H9 (cell line): ENCODE results near the gene KRTAP10-10. TPM values are rescaled to one million over a fixed set of nuclear protein-coding genes. Genes with fewer than 3 reads are reported as not detected.

Experiments
- DNase-seq: peaks from one replicate; pipeline ENCODE4 v3.0.0-alpha.2; 2017
- H2AFZ ChIP-seq: one replicate; pipeline ENCODE4 v1.6.1; 2013; ENCODE audit warnings: mild to moderate bottlenecking, low read length, control low read depth, moderate library complexity
- H2AK5ac ChIP-seq: 2 replicates; pipeline ENCODE4 v1.6.1; 2013; ENCODE audit warnings: low read length, control low read depth, mixed read lengths; ENCODE audit not compliant: insufficient read length
- H2BK120ac ChIP-seq: one replicate; pipeline ENCODE4 v1.6.1; 2013; ENCODE audit warnings: low read depth, mild to moderate bottlenecking, low read length, control low read depth, inconsistent platforms; ENCODE audit not compliant: poor library complexity, severe bottlenecking
- H2BK12ac ChIP-seq: 2 replicates; pipeline ENCODE4 v1.6.1; 2013; ENCODE audit warnings: low read length, control low read depth, mixed read lengths, low read depth; ENCODE audit not compliant: insufficient read length
- H2BK15ac ChIP-seq: 2 replicates; pipeline ENCODE4 v1.6.1; 2013; ENCODE audit warnings: low read depth, low read length, control low read depth
- H2BK20ac ChIP-seq: one replicate; pipeline ENCODE4 v1.6.1; 2013; ENCODE audit warnings: low read depth, mild to moderate bottlenecking, low read length, control low read depth, inconsistent platforms; ENCODE audit not compliant: poor library complexity, severe bottlenecking
- H2BK5ac ChIP-seq: 2 replicates; pipeline ENCODE4 v1.6.1; 2013; ENCODE audit warnings: low read length, control low read depth, mixed read lengths; ENCODE audit not compliant: insufficient read length
- H3K14ac ChIP-seq: 2 replicates; pipeline ENCODE4 v1.6.1; 2013; ENCODE audit warnings: low read length, control low read depth; ENCODE audit not compliant: insufficient read depth
- H3K18ac ChIP-seq: 2 replicates; pipeline ENCODE4 v1.6.1; 2013; ENCODE audit warnings: low read depth, mild to moderate bottlenecking, mixed read lengths, low read length, control low read depth; ENCODE audit not compliant: insufficient read length
- H3K23ac ChIP-seq: 2 replicates; pipeline ENCODE4 v1.6.1; 2013; ENCODE audit warnings: low read length, control low read depth, mixed read lengths, low read depth; ENCODE audit not compliant: insufficient read length
- H3K23me2 ChIP-seq: 2 replicates; pipeline ENCODE4 v1.6.1; 2013; ENCODE audit warnings: low read depth, mild to moderate bottlenecking, mixed read lengths, low read length, control low read depth; ENCODE audit not compliant: insufficient read length, poor library complexity, severe bottlenecking
- H3K27ac ChIP-seq: 2 replicates; pipeline ENCODE4 v1.5.1; 2013; ENCODE audit warnings: low read length, control low read depth, mixed read lengths, low read depth; ENCODE audit not compliant: insufficient read length
- H3K27me3 ChIP-seq: 2 replicates; pipeline ENCODE4 v1.6.1; 2013; ENCODE audit warnings: low read length, control low read depth, inconsistent platforms; ENCODE audit not compliant: insufficient read depth
- H3K4ac ChIP-seq: 2 replicates; pipeline ENCODE4 v1.6.1; 2013; ENCODE audit warnings: low read depth, mild to moderate bottlenecking, control low read depth, inconsistent platforms, low read length, moderate library complexity
- H3K4me1 ChIP-seq: 2 replicates; pipeline ENCODE4 v1.6.1; 2013; ENCODE audit warnings: low read length, control low read depth, inconsistent platforms; ENCODE audit not compliant: insufficient read depth
- H3K4me2 ChIP-seq: 2 replicates; pipeline ENCODE4 v1.6.1; 2013; ENCODE audit warnings: low read length, control low read depth, mixed read lengths; ENCODE audit not compliant: insufficient read length, insufficient read depth
- H3K56ac ChIP-seq: 2 replicates; pipeline ENCODE4 v1.6.1; 2013; ENCODE audit warnings: low read depth, mild to moderate bottlenecking, mixed read lengths, low read length, control low read depth; ENCODE audit not compliant: insufficient read length
- H3K79me1 ChIP-seq: 2 replicates; pipeline ENCODE4 v1.6.1; 2013; ENCODE audit warnings: low read depth, mild to moderate bottlenecking, moderate library complexity, low read length, control low read depth, inconsistent platforms; ENCODE audit not compliant: insufficient read depth, poor library complexity, severe bottlenecking
- H3K79me2 ChIP-seq: 2 replicates; pipeline ENCODE4 v1.6.1; 2013; ENCODE audit warnings: low read length, control low read depth, inconsistent platforms; ENCODE audit not compliant: insufficient read depth
- H3K9ac ChIP-seq: 2 replicates; pipeline ENCODE4 v1.6.1; 2013; ENCODE audit warnings: low read length, control low read depth, mixed read lengths; ENCODE audit not compliant: insufficient read length; ENCODE audit errors: extremely low read depth
- H3K9me3 ChIP-seq: one replicate; pipeline ENCODE4 v1.6.1; 2013; ENCODE audit warnings: low read depth, low read length, inconsistent platforms; ENCODE audit not compliant: control insufficient read depth
- H3T11ph ChIP-seq: one replicate; pipeline ENCODE4 v1.6.1; 2013; ENCODE audit warnings: mild to moderate bottlenecking, low read length, control low read depth, inconsistent platforms
- H4K20me1 ChIP-seq: one replicate; pipeline ENCODE4 v1.6.1; 2013; ENCODE audit not compliant: control insufficient read depth, insufficient read length, insufficient read depth
- H4K5ac ChIP-seq: 2 replicates; pipeline ENCODE4 v1.6.1; 2013; ENCODE audit warnings: low read depth, mild to moderate bottlenecking, mixed read lengths, low read length, control low read depth; ENCODE audit not compliant: insufficient read length
- H4K8ac ChIP-seq: replicated peaks from 2 replicates; pipeline ENCODE4 v1.6.1; 2013; ENCODE audit warnings: low read length, control low read depth, mixed read lengths, low read depth; ENCODE audit not compliant: insufficient read length
- H4K91ac ChIP-seq: 2 replicates; pipeline ENCODE4 v1.6.1; 2013; ENCODE audit warnings: low read depth, mild to moderate bottlenecking, moderate library complexity, mixed read lengths, low read length, control low read depth; ENCODE audit not compliant: insufficient read length
- H3K27ac Mint-ChIP-seq, 3 experiments: 2 replicates in 2 of 3; 3 replicates in 1 of 3; pipeline ENCODE4 v1.8.0; 2020 to 2021; ENCODE audit warnings: mixed read lengths in 3 of 3, mild to moderate bottlenecking in 1 of 3, moderate library complexity in 1 of 3
- H3K27me3 Mint-ChIP-seq: 2 replicates; pipeline ENCODE4 v1.8.0; 2021; ENCODE audit warnings: low read depth, mild to moderate bottlenecking, moderate library complexity, mixed read lengths
- H3K36me3 Mint-ChIP-seq, 3 experiments: 2 replicates in 2 of 3; 3 replicates in 1 of 3; pipeline ENCODE4 v1.8.0; 2020 to 2021; ENCODE audit warnings: low read depth in 3 of 3, mixed read lengths in 3 of 3; ENCODE audit not compliant: insufficient read depth in 1 of 3
- H3K4me1 Mint-ChIP-seq, 2 experiments: 2 replicates each; pipeline ENCODE4 v1.8.0; 2020; ENCODE audit warnings: mixed read lengths in 2 of 2
- H3K4me3 Mint-ChIP-seq, 2 experiments: 2 replicates in 1 of 2; 3 replicates in 1 of 2; pipeline ENCODE4 v1.8.0; 2020 to 2021; ENCODE audit warnings: mild to moderate bottlenecking in 2 of 2, mixed read lengths in 2 of 2, moderate library complexity in 1 of 2
- H3K9me3 Mint-ChIP-seq, 2 experiments: 2 replicates in 1 of 2; 3 replicates in 1 of 2; pipeline ENCODE4 v1.8.0; 2020; ENCODE audit warnings: mild to moderate bottlenecking in 2 of 2, mixed read lengths in 2 of 2, moderate library complexity in 1 of 2
- WGBS: extraction: QIAGEN DNeasy Blood & Tissue Kit; methylation state at CpG from one replicate; pipeline ENCODE4 v1.1.7; 2013; ENCODE audit warnings: missing lambda C conversion rate, low lambda C conversion rate, mixed read lengths; ENCODE audit not compliant: insufficient read length; ENCODE audit errors: extremely low coverage; 5-methylcytosine and 5-hydroxymethylcytosine counted together
- total RNA-seq: library from RNA; stranded (reverse); gene quantifications from 2 replicates; pipeline ENCODE4 v1.2.1, GENCODE V29; 2021
- TF ChIP-seq, protein P1 (sequence below): fragments of 200-600 bp; sonication (generic); conservative IDR thresholded peaks from 3 replicates; pipeline ENCODE4 v1.8.0; 2021; ENCODE audit warnings: antibody characterized with exemption, mild to moderate bottlenecking

The KRTAP10-10 gene
- total RNA-seq, 1 experiment from 2014 or later = not detected

DNA sequence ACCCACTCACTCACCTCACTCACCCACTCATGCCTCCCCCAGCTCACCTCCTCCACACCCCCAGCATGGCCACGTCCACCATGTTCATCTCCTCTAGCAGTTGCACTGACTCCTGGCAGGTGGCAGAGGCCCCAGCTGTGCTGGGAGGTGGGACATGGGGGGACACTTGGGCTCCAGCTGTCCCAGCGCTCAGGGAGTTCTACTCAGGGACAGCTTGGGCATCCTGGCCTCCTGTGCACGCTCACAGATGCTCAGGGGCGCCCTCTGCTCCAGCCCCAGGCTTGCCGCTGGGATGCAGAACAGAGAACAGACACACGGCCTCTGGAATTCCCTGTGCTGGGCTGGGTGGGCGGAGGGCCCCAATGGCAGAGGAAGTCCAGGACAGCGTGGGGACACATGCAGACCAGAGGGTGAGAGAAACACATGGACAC, 20.1 kb upstream of the KRTAP10-10 start:
- H3K4me1 ChIP-seq = no peaks in the 10 kb centered on the region
- no peak overlapping the region for H3K9ac ChIP-seq
- H2AK5ac ChIP-seq = no peak overlapping the region
- H3K27ac Mint-ChIP-seq = peak overlapping the region in 2 of 3 experiments; percentile 53 to 75; a peak in 4 of 7 replicates
- H3K9me3 ChIP-seq = peaks cover 4% of the 10 kb centered on the region
- peaks cover 27 to 33% of the 10 kb centered on the region in 2 experiments for H3K9me3 Mint-ChIP-seq
- H3K23ac ChIP-seq = no peak overlapping the region
- H3K79me2 ChIP-seq = no peaks in the 10 kb centered on the region
- H2BK12ac ChIP-seq = no peak overlapping the region
- H3K79me1 ChIP-seq = no peaks in the 10 kb centered on the region
- H3K36me3 Mint-ChIP-seq = peaks cover 5 to 22% (median 18%) of the 10 kb centered on the region in 3 experiments
- peaks cover 27% of the 10 kb centered on the region in 2 experiments for H3K4me1 Mint-ChIP-seq
- no peak overlapping the region for H3T11ph ChIP-seq
- no peak overlapping the region for H2BK15ac ChIP-seq
- H3K4ac ChIP-seq = no peak overlapping the region
- H3K14ac ChIP-seq = peak overlapping the region; percentile 9; the same call in 1 of the 2 replicates
- no peak overlapping the region for H4K91ac ChIP-seq
- H2BK20ac ChIP-seq = no peak overlapping the region
- peaks cover 2% of the 10 kb centered on the region for H3K27me3 Mint-ChIP-seq
- H4K8ac ChIP-seq = no peak overlapping the region
- no peak overlapping the region for H2AFZ ChIP-seq
- no peak overlapping the region for H3K18ac ChIP-seq
- no peaks in the 10 kb centered on the region for H3K27me3 ChIP-seq
- H3K23me2 ChIP-seq = no peaks in the 10 kb centered on the region
- no peak overlapping the region for H2BK5ac ChIP-seq
- no peak overlapping the region for H3K4me2 ChIP-seq
- no CpG with 5 or more reads among the region's 8 CpGs for WGBS
- H2BK120ac ChIP-seq = no peak overlapping the region
- H4K5ac ChIP-seq = no peak overlapping the region
- TF ChIP-seq, protein P1, sequence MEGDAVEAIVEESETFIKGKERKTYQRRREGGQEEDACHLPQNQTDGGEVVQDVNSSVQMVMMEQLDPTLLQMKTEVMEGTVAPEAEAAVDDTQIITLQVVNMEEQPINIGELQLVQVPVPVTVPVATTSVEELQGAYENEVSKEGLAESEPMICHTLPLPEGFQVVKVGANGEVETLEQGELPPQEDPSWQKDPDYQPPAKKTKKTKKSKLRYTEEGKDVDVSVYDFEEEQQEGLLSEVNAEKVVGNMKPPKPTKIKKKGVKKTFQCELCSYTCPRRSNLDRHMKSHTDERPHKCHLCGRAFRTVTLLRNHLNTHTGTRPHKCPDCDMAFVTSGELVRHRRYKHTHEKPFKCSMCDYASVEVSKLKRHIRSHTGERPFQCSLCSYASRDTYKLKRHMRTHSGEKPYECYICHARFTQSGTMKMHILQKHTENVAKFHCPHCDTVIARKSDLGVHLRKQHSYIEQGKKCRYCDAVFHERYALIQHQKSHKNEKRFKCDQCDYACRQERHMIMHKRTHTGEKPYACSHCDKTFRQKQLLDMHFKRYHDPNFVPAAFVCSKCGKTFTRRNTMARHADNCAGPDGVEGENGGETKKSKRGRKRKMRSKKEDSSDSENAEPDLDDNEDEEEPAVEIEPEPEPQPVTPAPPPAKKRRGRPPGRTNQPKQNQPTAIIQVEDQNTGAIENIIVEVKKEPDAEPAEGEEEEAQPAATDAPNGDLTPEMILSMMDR = 0 out of 3 replicates have a peak, but pooled peaks have one; percentile 22
- no peaks in the 10 kb centered on the region for H4K20me1 ChIP-seq
- no peak for DNase-seq
- no peak overlapping the region for H3K56ac ChIP-seq
- no peak overlapping the region; a peak in 1 of 5 replicates for H3K4me3 Mint-ChIP-seq
- H3K27ac ChIP-seq = no peak overlapping the region
